ENCODE results near the gene TGFBR1.

DNA sequence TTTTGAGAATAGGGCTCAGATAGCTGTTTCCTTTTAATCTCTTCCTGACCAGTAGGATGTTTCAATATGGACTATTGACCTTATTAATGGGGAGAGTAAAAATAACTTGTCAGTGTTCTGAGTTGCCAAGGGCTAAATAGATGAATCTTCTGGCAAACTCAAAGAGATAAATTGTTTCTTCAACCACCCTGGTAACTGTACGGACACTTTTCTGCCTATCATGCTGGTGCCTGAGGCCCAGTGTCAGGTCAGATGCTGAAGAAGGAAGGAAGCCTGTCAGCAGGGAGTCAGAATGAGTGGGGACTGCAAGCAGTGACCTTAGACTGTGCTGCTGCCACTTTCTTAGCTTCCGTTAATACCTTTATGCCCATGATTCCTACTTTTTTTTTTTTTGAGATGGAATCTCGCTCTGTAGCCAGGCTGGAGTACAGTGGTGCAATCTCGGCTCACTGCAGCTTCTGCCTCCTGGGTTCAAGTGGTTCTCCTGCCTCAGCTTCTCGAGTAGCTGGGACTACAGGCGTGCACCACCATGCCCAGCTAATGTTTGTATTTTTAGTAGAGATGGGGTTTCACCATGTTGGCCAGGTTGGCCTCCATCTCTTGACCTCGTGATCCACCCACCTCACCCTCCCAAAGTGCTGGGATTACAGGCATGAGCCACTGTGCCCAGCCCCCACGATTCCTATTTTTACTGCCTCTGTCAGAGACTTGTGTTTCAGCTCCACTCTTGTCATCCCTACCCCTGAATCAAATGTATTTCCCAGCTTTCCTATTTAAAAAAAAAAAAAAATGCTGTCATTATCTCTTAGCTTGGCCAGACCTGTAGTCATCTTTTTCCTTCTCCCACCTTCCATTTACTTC is 33.7 kb downstream of the TGFBR1 start:
- TF ChIP-seq, protein P1, sequence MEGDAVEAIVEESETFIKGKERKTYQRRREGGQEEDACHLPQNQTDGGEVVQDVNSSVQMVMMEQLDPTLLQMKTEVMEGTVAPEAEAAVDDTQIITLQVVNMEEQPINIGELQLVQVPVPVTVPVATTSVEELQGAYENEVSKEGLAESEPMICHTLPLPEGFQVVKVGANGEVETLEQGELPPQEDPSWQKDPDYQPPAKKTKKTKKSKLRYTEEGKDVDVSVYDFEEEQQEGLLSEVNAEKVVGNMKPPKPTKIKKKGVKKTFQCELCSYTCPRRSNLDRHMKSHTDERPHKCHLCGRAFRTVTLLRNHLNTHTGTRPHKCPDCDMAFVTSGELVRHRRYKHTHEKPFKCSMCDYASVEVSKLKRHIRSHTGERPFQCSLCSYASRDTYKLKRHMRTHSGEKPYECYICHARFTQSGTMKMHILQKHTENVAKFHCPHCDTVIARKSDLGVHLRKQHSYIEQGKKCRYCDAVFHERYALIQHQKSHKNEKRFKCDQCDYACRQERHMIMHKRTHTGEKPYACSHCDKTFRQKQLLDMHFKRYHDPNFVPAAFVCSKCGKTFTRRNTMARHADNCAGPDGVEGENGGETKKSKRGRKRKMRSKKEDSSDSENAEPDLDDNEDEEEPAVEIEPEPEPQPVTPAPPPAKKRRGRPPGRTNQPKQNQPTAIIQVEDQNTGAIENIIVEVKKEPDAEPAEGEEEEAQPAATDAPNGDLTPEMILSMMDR (IDR thresholded peaks at IDR 0.05), result no peak
- TF ChIP-seq EP300 (IDR thresholded peaks at IDR 0.05; ENCODE audit: low read depth) (no peak), POLR2A (IDR thresholded peaks at IDR 0.05) (no peak)
